K562 (cell line): ENCODE measurements around the gene RNH1.

Experiments used
- EP300 ChIP-seq: IDR thresholded peaks from 2 replicates; pipeline ENCODE4 v1.6.1; 2012; ENCODE audit warnings: low read length, improper control_type of control experiment
- POLR2A ChIP-seq: fragments of 450-650 bp; conservative IDR thresholded peaks from 2 replicates; pipeline ENCODE4 v1.6.1; 2016
- ZNF217 ChIP-seq: sonication (generic); formaldehyde crosslinking; IDR thresholded peaks from 2 replicates; pipeline ENCODE4 v1.8.0; 2022; ENCODE audit warnings: mild to moderate bottlenecking, missing genetic modification reagents
- ZNF324 ChIP-seq: fragments of 250-450 bp; sonication (Bioruptor Pico); IDR thresholded peaks from 2 replicates; pipeline ENCODE4 v1.4.0; 2020; ENCODE audit warnings: mild to moderate bottlenecking

DNA sequence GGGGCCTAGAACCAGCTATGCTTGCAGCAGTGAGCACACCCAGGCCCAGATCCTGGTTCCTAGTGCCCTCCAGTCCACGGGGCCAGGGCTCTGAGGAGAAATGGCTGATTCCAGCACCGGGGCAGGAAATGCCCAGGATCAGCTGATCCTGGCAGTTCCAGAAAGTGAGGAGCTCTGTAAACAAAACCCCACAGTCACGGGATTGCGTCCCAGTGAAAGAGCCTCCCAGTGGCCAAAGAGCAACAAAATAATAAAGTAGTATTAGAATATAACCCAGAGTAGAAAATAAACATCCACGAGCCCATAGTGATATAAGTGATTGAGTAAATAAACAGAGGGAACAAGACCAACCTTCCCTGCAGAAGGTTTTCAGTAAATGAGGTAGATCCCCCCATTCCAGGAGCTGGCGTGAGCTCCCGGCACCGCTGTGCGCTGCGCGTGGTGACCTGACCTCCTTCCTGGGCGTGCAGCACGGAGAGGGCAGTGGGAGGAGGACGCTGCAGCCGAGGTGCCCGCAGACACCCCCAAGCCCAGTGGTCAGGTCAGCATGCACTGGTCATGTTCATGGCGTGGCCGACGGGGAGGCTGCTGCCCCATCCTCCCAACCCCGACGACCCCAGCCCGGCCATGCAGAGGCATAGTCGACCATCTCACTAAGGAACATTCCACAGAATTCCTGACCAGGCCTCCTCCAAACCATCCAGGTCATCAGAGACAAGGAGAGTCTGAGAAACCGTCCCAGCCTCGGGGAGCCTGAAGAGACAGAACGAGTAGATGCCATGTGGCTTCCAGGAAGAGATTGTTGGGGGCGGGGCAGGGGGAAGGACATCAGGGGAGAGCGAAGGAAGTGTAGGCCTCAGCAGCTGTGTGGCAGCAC, 37.1 kb downstream of the RNH1 start:
- no peak for TF ChIP-seq ZNF217
- no peak for TF ChIP-seq POLR2A
- TF ChIP-seq EP300: no peak
- TF ChIP-seq ZNF324: no peak
